LoVo (cell line): ENCODE results near the gene LLCFC1.

Experiments
- DNase-seq: peaks from one replicate; pipeline ENCODE4 v3.0.0-alpha.2; 2016; ENCODE audit warnings: low spot score

The LLCFC1 gene

DNA sequence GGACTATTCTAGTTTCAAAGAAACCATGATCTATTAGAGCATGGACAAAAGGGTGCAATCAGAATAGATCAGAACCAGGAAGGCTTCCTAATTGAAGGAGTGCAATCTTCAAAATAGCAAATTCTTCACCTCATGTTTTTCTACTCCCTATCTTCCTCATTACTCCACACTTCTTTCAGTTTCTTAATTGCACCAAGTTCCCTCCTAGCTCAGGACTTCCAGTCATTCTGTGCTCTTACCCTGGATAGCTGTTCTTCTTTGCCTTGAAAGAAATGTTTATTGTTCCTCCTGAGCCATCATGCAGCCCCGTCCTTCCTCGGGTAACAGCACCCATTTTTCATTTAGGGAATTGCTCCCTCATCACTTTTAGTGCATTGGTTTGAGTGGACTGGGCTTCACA lies 28.8 kb upstream of the LLCFC1 start:
- no peak for DNase-seq

DNA sequence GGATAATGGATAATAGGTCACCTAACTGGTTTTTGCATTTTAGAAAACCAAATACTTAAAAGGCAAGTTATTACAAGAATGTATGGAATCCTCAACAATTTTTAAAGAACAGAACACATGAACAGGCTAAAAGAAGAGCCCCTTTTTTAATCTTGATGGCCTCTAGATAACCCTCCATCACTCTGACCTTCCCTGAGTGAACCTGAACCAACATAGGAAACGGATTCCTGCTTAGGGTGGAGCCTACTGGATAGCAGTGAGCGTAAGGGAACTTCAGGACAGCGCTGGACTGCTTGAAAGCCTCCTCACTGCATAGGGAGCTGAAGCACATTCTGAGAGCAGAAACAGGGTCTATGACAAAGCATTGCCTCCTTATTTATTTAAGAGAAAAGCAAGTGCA lies 26.2 kb upstream of the LLCFC1 start:
- DNase-seq = no peak

DNA sequence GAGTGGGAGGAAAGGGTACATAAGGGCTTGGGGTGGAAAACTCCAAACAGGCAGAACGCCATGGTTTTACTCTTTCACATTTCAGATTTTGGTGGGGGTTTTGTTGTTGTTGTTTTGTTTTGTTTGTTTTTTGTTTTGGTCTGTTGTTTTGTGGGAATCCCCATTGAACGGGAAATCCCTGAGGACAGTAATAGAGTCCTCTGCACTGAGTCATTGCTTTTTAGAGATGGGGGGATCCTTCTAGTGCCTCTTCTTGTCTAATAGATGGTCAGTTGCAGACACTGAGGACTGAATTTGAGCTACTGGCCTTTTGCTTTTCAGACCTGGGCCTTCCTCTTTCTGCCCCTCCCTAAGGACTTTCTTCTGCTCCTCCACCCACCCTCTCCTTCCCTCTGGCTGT lies 25.7 kb upstream of the LLCFC1 start:
- DNase-seq = no peak

DNA sequence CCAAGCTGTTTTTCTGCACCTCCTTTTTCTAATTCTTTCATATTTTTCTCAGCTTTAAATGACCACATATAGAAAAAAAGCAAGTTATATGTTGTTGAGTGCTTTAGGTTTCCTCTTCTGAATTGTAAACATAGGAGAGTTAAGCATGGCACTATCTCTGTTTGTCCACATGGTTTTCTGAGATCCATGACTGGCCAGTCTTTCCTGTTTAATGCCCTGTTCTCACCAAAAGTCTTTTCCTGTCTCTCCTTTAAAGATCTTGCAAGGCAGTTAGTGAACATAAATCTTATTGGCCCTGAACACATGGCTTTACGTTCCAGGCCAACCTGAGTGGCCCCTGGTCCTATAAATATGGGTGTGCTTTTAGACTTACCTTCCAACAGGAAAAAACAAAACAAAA lies 25.2 kb upstream of the LLCFC1 start:
- DNase-seq = no peak

DNA sequence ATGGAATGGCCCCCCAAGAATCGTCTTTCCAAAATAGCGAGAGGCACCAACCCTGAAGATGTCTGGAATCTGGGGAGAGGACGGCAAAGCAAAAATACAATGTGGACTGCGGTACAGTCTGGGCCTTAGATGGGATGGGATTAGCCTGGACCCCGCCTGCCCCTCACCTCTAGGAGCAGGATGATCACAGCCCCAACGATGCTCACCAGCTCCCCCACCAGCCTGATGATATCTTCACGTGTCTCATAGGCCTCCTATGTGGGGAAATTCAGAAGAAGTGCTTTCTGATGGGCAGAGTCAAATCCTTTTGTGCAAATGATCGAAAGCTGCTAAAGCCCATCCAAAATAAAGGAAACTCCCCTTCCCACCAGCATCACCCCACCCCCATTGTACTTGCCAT lies 24.0 kb upstream of the LLCFC1 start:
- DNase-seq = no peak

DNA sequence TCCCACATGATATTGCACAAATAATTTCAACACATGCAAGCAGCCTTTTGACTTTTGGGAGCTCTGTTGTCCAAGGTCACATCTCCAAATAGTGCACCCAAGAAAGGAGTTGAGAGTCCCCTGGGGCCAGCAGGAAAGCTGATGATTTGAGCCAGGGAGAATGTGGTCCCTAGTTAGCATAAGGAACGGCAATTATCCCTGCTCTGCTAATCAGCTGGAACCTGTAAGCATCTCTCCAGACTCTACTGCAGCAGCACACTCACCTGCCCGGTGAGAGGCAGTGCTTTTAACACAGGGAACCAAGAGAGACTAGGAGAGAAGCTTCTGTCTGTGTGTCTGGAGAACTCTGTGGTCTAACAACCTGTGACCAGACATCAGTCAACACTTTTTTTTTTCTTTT lies 22.8 kb upstream of the LLCFC1 start:
- no peak for DNase-seq

DNA sequence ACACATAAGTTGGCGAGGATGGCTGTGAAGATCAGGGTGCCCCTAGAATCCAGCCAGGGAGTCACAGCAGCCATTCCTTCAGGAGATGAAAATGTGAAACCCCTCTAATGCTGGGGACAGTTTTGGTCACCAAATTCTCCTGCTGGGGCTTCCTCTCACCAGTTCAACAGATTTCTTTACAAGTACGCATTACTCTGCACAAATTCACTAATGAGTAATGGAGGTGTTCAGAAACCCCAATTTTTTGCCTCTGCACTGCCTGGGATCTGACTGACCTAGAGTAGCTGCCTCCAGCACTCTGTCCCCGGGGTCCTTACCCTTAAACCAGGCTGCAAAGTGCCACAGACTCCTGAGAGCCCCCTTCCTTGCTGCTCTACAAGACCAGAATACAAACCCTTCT lies 21.8 kb upstream of the LLCFC1 start:
- DNase-seq = no peak

DNA sequence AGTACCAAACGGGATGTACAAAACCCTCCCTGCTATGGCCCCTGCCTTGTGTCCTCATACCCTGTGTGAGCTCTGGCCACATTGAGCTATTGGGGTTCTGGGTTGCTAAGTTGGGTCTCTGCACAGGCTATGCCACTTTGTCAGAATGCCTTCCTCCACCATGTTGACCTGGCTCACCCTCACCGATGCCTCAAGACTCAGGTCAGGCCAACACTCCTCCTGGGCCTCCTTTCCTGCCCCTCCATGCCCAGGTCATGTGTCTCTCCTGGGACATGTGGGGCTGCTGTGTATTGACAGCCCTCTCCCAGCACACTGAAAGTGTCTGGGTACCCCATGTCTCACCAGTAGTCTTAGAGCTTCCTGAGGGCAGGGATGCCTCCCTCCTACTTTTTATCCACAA lies 20.4 kb upstream of the LLCFC1 start:
- DNase-seq = no peak

DNA sequence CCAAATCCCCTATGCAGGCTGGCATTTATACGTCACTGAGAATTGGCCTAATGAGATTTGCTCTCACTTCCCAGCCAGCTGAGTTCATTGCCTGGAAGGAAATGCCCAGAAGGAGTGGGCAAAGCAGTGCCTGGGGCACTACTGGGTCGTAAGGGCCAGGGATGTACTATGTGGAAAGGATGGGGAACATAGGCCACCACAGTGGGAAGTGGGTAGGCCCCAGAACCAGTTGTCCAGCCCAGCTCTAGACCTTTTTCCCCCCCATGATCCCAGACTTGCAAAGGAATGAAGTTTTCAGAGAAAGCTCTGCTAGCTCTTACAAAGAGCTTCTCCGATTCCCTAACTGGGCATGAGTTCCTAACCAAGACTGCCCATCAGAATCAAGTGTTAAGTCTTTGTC lies 19.6 kb upstream of the LLCFC1 start:
- DNase-seq = no peak

DNA sequence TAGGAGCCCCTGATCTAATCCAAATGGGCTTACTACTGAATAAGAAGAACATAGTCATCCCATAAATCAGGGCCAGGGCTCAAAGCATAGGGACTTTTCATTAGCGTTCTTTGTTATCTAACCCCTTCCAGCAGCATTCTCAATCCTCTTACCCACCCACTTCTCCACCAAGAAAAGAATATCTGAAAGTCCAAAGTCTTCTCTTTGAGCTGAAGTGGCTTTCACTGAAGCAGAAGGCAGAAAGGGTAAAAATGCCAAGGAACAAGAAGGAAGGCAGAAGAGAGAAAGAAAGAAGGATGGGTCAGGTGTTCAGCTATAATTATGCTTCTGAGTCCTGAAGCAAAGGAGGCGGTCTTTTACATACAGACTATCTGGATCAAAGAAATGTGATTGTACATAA lies 15.9 kb upstream of the LLCFC1 start:
- DNase-seq = no peak

DNA sequence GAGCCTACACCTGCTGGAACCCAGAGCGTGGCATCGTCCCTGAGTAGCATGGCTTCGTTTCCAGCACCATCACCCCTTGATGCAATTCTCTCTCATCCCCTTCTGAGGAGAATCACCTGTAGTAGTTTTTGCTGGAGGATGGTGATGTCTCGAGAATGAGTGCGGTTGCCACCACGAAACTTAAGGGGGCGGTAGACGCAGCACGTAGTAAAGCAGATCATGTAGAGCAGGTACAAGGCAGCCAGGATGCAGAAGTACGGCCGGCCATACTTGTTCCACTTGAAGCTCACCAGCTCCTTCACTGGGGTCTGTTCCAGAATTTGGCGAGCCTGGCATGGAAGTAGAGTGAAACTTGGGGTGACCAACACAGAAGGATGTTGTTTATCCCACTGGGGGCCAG lies 13.9 kb upstream of the LLCFC1 start:
- DNase-seq = no peak

DNA sequence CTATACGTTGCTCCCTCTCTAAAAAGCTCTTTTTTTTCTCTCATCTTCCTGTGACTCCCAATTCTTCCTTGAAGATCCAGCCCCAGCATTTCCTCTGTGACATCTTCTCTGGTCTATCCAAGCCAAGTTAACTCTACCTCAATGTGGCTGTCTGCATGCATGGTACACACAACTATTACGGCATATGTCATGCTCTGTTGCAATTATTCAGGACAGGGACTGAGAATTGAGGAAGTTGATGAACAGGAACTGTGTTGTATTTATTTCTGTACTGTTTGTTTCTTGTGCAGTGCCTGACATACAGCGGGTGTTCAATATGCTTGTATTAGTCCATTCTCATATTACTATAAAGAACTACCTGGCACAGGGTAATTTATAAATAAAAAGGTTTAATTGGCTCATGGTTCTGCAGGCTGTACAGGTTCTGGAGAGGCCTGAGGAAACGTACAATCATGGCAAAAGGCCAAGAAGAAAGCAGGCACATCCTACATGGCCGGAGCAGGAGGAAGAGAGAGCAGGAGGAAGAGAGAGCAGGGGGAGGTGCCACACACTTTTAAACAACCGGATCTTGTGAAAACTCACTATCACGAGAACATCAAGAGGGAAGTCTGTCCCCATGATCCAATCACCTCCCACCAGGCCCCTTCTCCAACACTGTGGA lies 12.1 kb upstream of the LLCFC1 start:
- DNase-seq = no peak

DNA sequence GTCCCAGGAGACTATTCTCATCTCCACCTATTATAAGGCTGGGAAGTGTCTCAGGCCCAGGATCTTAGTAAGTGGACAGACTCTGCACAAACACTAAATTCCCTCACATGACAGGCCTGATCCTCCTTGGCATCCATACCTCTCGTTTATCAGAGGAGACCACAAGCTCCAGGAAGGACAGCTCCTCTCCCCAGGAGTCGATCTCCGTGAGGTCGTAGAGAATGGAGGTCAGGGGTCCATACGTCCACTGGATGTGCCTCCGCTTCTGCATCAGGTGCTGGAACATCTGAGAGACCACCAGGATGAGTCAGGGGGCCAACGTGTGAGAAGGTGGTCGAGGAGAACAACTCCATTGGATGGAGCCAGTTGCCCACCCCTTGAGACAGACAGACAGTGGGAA lies 11.3 kb upstream of the LLCFC1 start:
- DNase-seq = no peak

DNA sequence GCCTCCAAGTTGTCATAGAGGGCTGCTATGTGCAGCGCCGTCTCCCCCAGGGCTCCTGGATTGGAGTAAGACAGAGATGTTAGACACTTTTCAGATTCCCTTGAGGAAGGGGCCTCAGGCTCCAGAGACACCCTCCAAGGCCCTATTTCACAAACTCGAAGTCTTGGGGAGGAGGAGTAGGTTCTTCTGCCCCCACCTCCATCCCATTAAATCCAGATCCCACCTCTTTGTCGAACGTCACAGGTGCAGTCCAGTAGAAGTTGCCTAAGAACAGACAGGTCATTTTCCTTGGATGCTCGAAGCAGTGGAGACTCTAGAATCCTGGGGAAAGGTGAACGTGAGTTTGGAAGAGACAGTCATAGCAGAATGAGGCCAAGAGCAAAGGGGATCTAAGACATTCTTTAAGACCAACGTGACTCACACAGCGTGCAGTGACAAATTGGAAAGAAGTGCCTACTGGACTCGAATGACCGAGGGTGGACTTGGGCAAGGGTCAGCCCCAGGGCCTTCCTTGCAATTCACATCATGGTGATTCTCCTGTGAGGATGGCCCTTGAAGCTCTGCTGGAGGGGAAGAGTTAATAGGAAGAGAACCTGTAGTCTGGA lies 9.1 kb upstream of the LLCFC1 start:
- no peak for DNase-seq

DNA sequence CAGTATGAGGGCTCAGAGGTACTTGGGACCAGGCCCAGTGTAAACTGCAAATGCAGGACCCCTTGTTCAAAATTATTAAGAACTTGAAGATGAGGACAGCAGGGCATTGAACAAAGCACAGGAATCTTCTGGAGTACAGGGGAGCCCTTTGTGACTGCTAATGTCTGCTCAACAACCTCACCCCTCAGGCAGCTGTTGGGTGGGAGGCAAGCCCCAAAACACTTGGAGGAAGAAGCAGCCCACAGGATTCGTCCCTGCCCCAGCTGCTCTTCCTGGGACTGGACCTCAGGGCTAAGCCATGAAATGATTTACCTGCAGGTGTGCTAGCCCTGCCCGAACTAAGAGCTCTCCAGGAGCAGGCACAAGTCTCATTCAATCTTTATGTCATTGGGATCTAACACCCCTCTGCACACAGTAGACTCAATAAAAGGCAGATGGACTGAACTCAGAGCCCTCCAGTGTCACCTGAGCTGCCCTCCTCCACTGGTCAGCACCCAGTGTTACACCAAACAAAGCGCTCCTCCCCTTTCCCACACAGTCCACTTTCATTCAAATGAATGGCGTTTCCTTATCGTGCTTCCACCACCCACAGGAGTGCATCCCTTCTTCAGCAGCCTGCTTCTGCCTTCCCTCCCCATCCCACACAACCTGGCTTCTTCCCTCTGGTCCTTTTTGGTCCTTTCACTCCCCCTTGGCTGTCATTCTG lies 6.7 kb upstream of the LLCFC1 start:
- no peak for DNase-seq

DNA sequence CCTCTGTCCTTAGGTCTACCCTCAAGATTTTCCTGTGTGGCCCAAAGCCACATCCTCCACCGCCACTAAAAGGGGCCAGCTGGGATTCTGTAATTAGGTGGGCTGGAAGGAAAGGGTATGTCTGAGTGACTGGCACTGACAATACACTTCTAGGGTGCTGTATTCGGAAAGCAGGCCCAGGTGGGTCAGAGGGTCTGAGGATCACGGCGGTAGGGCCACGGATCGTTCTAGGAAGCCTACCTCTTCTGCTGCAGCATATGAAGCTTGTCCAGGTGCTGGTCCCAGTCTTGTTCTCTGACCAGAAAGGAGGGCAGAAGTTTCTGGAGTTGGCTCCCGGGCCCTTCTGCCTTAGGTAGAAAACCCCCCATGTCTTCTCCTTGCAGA lies 6.2 kb upstream of the LLCFC1 start:
- DNase-seq = no peak

DNA sequence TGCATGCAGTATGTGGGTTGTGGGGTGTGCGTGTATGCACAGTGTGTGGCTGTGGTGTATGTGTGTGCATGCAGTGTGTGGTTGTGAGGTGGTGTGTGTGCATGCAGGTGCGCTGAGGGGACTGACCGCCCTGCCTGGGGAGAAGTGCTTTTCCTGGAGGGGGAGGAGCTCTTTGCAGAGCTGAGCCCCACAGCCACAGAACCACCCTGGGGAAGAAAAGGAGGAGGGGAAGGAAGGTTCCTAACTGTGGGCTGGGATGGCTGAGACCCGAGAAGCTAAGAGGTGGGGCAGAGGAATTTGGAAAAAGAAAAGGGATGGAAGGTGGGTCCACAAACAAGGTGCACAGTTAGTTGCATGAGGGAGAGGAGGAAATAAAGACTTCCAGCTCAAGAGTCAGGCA lies 5.7 kb upstream of the LLCFC1 start, which contains the start of gene TRPV5:
Gene TRPV5 (minus strand): TSS at position 123 of the 400 bp plus-strand sequence. CDS start 287 bp downstream, outside the sequence.
- DNase-seq = no peak

DNA sequence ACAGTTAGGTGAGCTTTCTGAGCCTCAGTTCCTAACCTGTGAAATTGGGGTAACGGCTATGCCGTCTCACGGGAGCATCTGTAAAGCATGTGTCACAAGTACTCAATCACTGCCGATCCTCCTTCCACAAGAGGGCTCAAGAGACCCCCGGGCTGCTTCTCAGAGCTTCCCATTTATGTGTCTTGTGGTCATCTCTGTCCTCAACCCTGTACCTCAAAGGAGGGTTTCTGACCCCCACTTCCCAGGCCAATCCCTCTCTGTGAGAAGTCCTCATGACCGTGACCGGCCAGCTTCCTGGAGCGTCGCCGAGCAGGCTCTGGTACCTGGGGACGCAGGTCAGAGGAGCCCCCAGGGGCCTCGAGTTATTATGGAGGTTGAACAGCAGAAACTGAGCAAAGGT lies 5.2 kb upstream of the LLCFC1 start:
- no peak for DNase-seq

DNA sequence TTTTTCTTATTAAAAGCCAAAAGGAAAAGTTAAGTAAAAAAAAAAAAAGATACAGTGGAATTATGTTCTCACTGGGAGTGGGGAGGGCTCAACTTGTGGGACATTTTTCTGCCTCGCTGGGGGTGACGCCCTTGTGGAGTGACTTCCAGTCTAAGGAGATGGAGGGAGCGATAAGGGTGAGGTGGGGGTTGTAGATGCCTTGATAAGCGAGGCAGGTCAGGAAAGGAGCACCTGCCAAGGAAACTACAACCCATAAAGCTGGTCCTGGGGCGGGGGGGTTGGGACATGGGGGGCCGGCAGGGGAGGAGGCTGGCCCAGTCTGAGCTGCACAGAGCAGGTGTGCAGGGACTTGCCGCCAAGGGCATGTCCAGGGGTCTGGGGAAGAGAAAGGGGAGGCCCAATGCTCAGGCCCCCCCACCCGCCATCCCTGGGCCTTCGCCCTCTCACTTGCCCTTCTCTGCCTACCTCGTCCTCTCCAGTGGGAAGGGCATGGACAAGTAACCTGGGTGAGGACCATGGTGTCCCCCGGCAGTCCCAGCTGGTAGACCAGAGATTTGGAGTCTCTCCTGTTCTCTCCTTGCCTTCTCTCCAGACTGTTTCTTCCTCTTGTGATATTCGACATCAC lies 3.2 kb upstream of the LLCFC1 start:
- DNase-seq = no peak

DNA sequence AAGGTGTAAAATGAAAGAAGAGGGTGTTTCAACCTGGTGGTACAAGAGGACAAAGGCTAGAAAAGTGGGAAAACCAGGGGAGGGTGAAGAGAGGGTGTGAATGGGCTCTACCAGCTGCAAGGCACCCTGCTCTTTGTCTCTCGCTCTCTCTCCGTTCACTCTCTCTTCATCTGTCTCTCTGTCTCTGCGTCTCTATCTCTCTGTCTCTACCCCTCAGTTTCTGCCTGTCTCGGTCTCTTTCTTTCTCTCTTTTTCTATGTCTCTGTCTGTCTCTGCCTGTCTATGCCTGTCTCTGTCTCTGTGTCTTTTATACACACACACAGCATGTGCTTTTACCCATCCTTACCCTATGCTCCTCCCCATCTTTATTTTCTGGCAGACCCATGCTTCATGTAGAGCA lies 673 bp upstream of the LLCFC1 start:
- DNase-seq = no peak

DNA sequence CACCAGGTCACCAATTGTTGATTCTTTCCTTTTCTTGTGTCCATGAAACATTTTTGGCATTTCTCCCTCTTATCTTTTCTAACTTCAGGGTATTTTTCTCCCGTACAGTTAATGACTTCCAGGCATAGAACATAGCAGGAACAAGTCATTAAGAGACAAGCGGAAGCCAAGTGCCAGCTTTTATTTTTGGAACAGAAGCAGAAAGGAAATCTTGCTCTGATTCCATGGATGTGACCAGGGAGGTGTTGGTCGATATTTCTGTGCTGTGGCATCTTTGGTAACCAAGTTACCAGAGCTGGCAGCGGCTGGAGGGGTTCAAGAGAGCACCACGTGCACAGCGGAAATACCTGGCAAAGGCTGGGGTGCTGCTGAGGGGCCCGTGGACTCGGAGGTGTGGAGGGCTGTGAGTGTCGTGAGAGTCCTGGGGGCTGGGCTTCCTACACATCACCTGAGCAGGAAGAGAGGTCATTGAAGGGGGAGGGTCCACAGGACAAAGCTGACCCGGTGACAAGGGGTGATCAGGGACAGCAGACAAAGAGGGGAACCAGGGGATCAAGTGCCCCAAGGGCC lies 1.8 kb downstream of the LLCFC1 start:
- DNase-seq = no peak

DNA sequence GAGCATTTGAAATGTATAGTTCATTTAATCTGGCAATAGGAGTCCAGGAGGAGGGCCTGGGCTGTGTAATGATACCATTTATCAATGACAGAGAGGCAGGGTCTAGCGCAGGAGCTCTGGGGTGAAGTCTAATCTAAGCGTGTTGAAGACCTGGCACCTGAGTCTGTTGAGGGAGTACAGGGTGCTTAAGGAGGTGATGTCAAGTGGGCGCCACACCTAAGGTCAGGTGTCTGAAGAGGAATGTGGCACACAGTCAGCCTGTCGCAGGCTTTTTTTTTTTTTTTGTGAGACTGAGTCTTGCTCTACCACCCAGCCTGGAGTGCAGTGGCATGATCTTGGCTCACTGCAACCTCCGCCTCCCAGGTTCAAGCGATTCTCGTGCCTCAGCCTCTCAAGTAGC lies 2.3 kb downstream of the LLCFC1 start:
- no peak for DNase-seq

DNA sequence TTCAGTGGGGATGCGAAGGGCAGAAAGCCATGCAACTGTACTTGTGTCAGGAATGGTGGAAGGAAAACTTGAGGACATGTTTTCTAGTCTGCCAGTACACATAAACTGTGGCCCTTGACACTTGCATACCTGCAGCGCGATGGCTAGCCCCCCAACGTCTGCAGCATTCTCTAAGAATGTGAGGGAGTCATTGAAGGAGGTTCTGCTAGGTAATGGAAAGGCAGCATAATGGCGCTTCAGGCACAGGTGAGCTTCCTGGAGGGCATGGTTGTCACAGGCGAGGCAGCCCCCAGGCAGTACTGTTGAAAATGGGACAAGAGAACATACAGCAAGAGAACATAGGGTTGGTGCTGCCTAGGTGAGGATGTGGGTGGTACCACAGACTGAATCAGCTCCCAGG lies 3.5 kb downstream of the LLCFC1 start:
- no peak for DNase-seq
